HEK293T (cell line): Measurements from ENCODE around the gene TCAIM.

Experiments
- CTCF ChIA-PET: fragments of 350-600 bp; formaldehyde crosslinking; extraction: SDS; loops from one replicate; lab custom pipeline; 2021; ENCODE audit warnings: antibody characterized with exemption, inconsistent platforms; lab: Yijun Ruan, JAX
- POLR2A ChIA-PET: fragments of 350-600 bp; formaldehyde crosslinking; extraction: SDS; loops from one replicate; lab custom pipeline; 2020; ENCODE audit warnings: antibody characterized with exemption, inconsistent platforms; lab: Yijun Ruan, JAX
- DNase-seq: peaks from one replicate; pipeline ENCODE4 v3.0.0; 2012; ENCODE audit warnings: mixed read lengths; ENCODE audit errors: extremely low spot score
- ARNT ChIP-seq: fragments of 450-650 bp; IDR thresholded peaks from 2 replicates; pipeline ENCODE4 v1.6.1; 2017; ENCODE audit warnings: mild to moderate bottlenecking
- BHLHE40 ChIP-seq: fragments of 450-650 bp; IDR thresholded peaks from 2 replicates; pipeline ENCODE4 v1.6.1; 2016; ENCODE audit warnings: mild to moderate bottlenecking, moderate library complexity, borderline replicate concordance
- CTBP1 ChIP-seq: fragments of 450-650 bp; IDR thresholded peaks from 2 replicates; pipeline ENCODE4 v1.6.1; 2016; ENCODE audit warnings: borderline replicate concordance
- ELF4 ChIP-seq: fragments of 450-650 bp; IDR thresholded peaks from 2 replicates; pipeline ENCODE4 v1.6.1; 2017; ENCODE audit warnings: antibody characterized with exemption
- FOXA1 ChIP-seq: fragments of 450-650 bp; IDR thresholded peaks from 2 replicates; pipeline ENCODE4 v1.6.1; 2016; ENCODE audit warnings: mild to moderate bottlenecking
- FOXK2 ChIP-seq: fragments of 450-650 bp; IDR thresholded peaks from 2 replicates; pipeline ENCODE4 v1.6.1; 2016; ENCODE audit warnings: mild to moderate bottlenecking
- FOXM1 ChIP-seq: fragments of 450-650 bp; IDR thresholded peaks from 2 replicates; pipeline ENCODE4 v1.6.1; 2017; ENCODE audit warnings: mild to moderate bottlenecking, borderline replicate concordance
- HDGF ChIP-seq: fragments of 450-650 bp; IDR thresholded peaks from 2 replicates; pipeline ENCODE4 v1.6.1; 2017; ENCODE audit warnings: antibody characterized with exemption, borderline replicate concordance
- L3MBTL2 ChIP-seq: fragments of 450-650 bp; conservative IDR thresholded peaks from 2 replicates; pipeline ENCODE4 v1.6.1; 2016; ENCODE audit warnings: mild to moderate bottlenecking
- LEF1 ChIP-seq: fragments of 450-650 bp; IDR thresholded peaks from 2 replicates; pipeline ENCODE4 v1.6.1; 2017; ENCODE audit warnings: mild to moderate bottlenecking, borderline replicate concordance
- NFRKB ChIP-seq: fragments of 450-650 bp; IDR thresholded peaks from 2 replicates; pipeline ENCODE4 v1.6.1; 2016; ENCODE audit warnings: mild to moderate bottlenecking, moderate library complexity
- SP1 ChIP-seq: fragments of 450-650 bp; IDR thresholded peaks from 2 replicates; pipeline ENCODE4 v1.6.1; 2017
- SUZ12 ChIP-seq: fragments of 450-650 bp; IDR thresholded peaks from 2 replicates; pipeline ENCODE4 v1.6.1; 2016; ENCODE audit warnings: mild to moderate bottlenecking
- TARDBP ChIP-seq: fragments of 450-650 bp; IDR thresholded peaks from 2 replicates; pipeline ENCODE4 v1.6.1; 2016
- ZNF384 ChIP-seq: fragments of 450-650 bp; IDR thresholded peaks from 2 replicates; pipeline ENCODE4 v1.6.1; 2016
- TF ChIP-seq, protein P1 (sequence below): fragments of 450-650 bp; IDR thresholded peaks from 2 replicates; pipeline ENCODE4 v1.6.1; 2016

The TCAIM gene

GRCh38 chr3:44442596-44443309 is 104.2 kb downstream of the TCAIM start:
- TF ChIP-seq ARNT = no peak
- TF ChIP-seq L3MBTL2 = no peak
- no peak for TF ChIP-seq SP1
- TF ChIP-seq FOXK2 = no peak
- TF ChIP-seq ELF4 = no peak
- TF ChIP-seq NFRKB = no peak
- no peak for TF ChIP-seq CTBP1
- no peak for TF ChIP-seq TARDBP
- TF ChIP-seq, protein P1, sequence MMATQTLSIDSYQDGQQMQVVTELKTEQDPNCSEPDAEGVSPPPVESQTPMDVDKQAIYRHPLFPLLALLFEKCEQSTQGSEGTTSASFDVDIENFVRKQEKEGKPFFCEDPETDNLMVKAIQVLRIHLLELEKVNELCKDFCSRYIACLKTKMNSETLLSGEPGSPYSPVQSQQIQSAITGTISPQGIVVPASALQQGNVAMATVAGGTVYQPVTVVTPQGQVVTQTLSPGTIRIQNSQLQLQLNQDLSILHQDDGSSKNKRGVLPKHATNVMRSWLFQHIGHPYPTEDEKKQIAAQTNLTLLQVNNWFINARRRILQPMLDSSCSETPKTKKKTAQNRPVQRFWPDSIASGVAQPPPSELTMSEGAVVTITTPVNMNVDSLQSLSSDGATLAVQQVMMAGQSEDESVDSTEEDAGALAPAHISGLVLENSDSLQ = no peak
- ChIA-PET CTCF (no interaction called here), POLR2A (no interaction called here)
- no peak for DNase-seq

GRCh38 chr3:44444437-44444836 is 105.9 kb downstream of the TCAIM start:
- no peak for DNase-seq
- POLR2A ChIA-PET = no interaction called here
- CTCF ChIA-PET = no interaction called here
- TF ChIP-seq ZNF384 (no peak), ELF4 (no peak), FOXK2 (no peak), NFRKB (no peak), SUZ12 (no peak), FOXM1 (no peak), SP1 (no peak), FOXA1 (no peak), ARNT (no peak), HDGF (no peak)

- TF ChIP-seq, protein P1 = no peak
- TF ChIP-seq FOXA1 (no peak), ARNT (no peak), FOXM1 (no peak), L3MBTL2 (no peak), HDGF (no peak), TARDBP (no peak)
- POLR2A ChIA-PET = no interaction called here
Measured at GRCh38 chr3:44444896-44445691, 106.5 kb downstream of the TCAIM start.

DNA sequence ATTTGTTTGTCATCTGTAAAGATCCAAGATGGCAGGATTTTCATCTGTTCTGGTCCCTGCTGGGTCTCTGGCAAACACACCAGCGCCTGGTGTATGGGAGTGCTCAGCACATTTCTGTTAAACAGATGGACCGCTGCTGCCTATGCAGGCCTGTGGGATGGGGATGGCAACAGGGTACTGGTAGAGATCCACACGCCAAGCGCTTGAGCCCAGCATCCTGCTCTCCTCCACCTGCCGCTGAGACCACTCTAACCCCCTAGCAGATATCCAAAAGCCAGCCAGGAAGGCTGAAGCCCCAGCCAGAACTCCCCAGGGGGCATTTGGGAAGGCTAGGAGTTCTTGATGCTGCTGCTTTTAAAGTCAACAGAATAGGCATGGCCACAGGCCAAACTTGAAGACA is 107.2 kb downstream of the TCAIM start:
- ChIA-PET POLR2A (no interaction called here), CTCF (no interaction called here)
- no peak for DNase-seq
- TF ChIP-seq LEF1 (no peak), BHLHE40 (no peak), ELF4 (no peak), TARDBP (no peak), FOXM1 (no peak), L3MBTL2 (no peak), SUZ12 (no peak), FOXA1 (no peak), FOXK2 (no peak), HDGF (no peak), ARNT (no peak), SP1 (no peak), CTBP1 (no peak), NFRKB (no peak), ZNF384 (no peak)
- TF ChIP-seq, protein P1 = no peak

More at GRCh38 chr3:44444896-44445691, 106.5 kb downstream of the TCAIM start:
- DNase-seq = no peak
- CTCF ChIA-PET = no interaction called here

DNA sequence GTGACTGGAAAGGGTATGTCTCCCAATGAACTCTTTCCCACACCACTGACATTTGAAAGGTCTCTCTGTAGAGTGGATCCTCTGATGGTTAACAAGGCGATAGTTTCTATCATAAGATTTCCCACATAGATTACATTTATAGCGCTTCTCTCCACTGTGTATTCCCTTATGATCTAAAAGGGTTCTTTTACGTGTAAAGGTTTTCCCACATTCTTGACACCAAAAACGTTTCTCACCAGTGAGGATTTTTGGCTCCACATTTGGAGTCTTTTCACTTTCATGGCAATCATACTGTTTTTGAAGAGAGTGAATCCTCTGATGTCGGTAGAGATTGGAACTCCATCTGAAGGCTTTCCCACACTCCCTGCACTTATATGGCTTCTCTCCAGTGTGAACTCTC is 108.4 kb downstream of the TCAIM start:
- no peak for DNase-seq
- TF ChIP-seq FOXM1 (no peak), FOXA1 (no peak), CTBP1 (no peak), LEF1 (no peak), TARDBP (no peak), SP1 (no peak), NFRKB (no peak), ARNT (no peak), ELF4 (no peak), L3MBTL2 (no peak), HDGF (no peak), SUZ12 (no peak), FOXK2 (no peak), ZNF384 (no peak), BHLHE40 (no peak)
- TF ChIP-seq, protein P1 = no peak
- POLR2A ChIA-PET = no interaction called here
- CTCF ChIA-PET = no interaction called here
